ENCODE results near the gene CDCP2. TPM values are rescaled to one million over a fixed set of nuclear protein-coding genes. Genes with fewer than 3 reads are reported as not detected.

CDCP2 gene
- total RNA-seq, 1 experiment from 2014 or later, result not detected

DNA sequence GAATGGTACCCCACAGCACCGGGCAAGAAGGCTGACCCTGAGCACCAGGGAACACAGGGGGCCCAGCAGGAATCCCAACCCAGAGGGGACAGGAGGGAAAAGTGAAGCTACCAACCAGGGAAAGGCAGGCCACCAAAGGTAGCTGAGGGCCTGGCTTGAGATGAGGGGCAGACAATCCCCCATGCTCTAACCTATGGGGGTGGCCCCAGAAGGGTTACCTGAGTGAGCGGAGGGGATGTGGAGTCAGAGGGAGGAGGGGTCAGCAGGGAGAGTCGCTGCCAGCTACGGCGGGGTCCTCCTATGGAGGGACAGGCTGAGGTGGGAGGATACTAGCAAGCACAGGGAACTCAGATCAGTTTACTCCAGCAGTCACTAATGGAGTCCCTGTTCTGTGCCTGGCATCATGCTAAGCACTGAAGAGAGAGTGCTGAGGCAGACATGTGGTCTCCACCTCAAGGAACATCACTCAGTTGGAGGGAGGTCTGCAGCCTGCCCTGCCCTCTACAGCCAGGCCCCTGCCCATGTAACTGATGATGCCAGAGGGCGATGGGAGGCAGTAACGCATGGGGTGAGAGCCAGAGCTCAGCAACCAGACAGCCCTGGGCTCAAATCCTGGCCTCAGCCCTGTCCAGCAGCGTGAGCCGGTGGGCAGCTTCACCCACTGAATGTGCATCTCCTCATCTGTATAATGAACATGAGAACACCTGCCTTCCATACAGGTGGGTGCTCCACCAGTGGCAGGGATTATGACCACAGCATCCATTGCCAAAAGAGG lies 25.7 kb upstream of the CDCP2 start:
- BruUV-seq (replicated peaks), result no TSS peak
- no peaks in the 10 kb centered on the region for H3K27me3 ChIP-seq (ENCODE audit: control insufficient read depth, insufficient read depth, low read length)
- DNase-seq (ENCODE audit: low read depth, low spot score) (no peak), ATAC-seq (no peak)
- TF ChIP-seq TCF7L2 (IDR thresholded peaks at IDR 0.05; ENCODE audit: low read depth, low read length) (no peak), SIN3A (IDR thresholded peaks at IDR 0.05; ENCODE audit: borderline replicate concordance, insufficient read depth, low read depth, low read length) (no peak), POLR2AphosphoS5 (IDR thresholded peaks at IDR 0.05; ENCODE audit: low read depth, low read length) (no peak)
- TF ChIP-seq, protein P1, sequence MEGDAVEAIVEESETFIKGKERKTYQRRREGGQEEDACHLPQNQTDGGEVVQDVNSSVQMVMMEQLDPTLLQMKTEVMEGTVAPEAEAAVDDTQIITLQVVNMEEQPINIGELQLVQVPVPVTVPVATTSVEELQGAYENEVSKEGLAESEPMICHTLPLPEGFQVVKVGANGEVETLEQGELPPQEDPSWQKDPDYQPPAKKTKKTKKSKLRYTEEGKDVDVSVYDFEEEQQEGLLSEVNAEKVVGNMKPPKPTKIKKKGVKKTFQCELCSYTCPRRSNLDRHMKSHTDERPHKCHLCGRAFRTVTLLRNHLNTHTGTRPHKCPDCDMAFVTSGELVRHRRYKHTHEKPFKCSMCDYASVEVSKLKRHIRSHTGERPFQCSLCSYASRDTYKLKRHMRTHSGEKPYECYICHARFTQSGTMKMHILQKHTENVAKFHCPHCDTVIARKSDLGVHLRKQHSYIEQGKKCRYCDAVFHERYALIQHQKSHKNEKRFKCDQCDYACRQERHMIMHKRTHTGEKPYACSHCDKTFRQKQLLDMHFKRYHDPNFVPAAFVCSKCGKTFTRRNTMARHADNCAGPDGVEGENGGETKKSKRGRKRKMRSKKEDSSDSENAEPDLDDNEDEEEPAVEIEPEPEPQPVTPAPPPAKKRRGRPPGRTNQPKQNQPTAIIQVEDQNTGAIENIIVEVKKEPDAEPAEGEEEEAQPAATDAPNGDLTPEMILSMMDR (IDR thresholded peaks at IDR 0.05), result no peak
- TF ChIP-seq, protein P2, sequence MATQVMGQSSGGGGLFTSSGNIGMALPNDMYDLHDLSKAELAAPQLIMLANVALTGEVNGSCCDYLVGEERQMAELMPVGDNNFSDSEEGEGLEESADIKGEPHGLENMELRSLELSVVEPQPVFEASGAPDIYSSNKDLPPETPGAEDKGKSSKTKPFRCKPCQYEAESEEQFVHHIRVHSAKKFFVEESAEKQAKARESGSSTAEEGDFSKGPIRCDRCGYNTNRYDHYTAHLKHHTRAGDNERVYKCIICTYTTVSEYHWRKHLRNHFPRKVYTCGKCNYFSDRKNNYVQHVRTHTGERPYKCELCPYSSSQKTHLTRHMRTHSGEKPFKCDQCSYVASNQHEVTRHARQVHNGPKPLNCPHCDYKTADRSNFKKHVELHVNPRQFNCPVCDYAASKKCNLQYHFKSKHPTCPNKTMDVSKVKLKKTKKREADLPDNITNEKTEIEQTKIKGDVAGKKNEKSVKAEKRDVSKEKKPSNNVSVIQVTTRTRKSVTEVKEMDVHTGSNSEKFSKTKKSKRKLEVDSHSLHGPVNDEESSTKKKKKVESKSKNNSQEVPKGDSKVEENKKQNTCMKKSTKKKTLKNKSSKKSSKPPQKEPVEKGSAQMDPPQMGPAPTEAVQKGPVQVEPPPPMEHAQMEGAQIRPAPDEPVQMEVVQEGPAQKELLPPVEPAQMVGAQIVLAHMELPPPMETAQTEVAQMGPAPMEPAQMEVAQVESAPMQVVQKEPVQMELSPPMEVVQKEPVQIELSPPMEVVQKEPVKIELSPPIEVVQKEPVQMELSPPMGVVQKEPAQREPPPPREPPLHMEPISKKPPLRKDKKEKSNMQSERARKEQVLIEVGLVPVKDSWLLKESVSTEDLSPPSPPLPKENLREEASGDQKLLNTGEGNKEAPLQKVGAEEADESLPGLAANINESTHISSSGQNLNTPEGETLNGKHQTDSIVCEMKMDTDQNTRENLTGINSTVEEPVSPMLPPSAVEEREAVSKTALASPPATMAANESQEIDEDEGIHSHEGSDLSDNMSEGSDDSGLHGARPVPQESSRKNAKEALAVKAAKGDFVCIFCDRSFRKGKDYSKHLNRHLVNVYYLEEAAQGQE (IDR thresholded peaks at IDR 0.05; ENCODE audit: insufficient read depth in 1 of 2, low read depth in 2 of 2, low read length in 1 of 2), result no peak
- in situ Hi-C loops (cut with HindIII; ENCODE audit: low pct_unique_long_range_greater_than_20kb, low sequenced_read_pairs), result no loop called here
- POLR2A ChIA-PET, result no interaction called here
- H3K27ac ChIP-seq (ENCODE audit: low read length), result no peak overlapping the region
- no peaks in the 10 kb centered on the region for H3K36me3 ChIP-seq (ENCODE audit: control insufficient read depth, insufficient read depth, low read length)
- H3K9me3 ChIP-seq (ENCODE audit: control insufficient read depth, insufficient read depth, low read depth, low read length), result no peaks in the 10 kb centered on the region
- H3K4me3 ChIP-seq (ENCODE audit: low read depth in 2 of 2, low read length in 2 of 2), result no peak overlapping the region
- no peaks in the 10 kb centered on the region for H3K4me1 ChIP-seq (ENCODE audit: control insufficient read depth, insufficient read depth, low read length)
- CTCF ChIA-PET, result no interaction called here
- intact Hi-C loops (cut with micrococcal nuclease; ENCODE audit: unreplicated experiment), result no loop called here

DNA sequence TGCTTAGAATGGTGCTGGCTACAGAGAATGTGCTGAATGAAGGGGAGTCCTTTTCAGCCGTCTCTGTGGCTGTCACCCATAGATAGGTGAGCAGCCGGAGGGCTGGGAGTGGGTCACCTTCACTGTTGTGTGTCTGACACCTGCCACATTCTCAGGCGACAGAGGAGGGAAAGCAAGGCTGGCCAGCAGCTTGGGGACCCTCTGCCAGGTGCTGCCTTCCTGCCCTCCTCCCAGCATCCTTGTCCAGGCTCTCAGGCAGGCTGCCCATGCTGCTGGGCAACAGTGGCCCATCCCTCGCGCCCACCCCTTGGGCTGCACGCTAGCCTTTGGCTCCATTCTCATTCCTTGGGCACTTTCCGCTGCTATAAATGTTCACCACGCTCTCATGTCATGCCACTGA lies 24.9 kb upstream of the CDCP2 start:
- BruUV-seq (replicated peaks), result no TSS peak
- H3K9me3 ChIP-seq (ENCODE audit: control insufficient read depth, insufficient read depth, low read depth, low read length), result no peaks in the 10 kb centered on the region
- ATAC-seq (no peak), DNase-seq (ENCODE audit: low read depth, low spot score) (no peak)
- no peaks in the 10 kb centered on the region for H3K36me3 ChIP-seq (ENCODE audit: control insufficient read depth, insufficient read depth, low read length)
- H3K4me3 ChIP-seq (ENCODE audit: low read depth in 2 of 2, low read length in 2 of 2), result no peak overlapping the region
- intact Hi-C loops (cut with micrococcal nuclease; ENCODE audit: unreplicated experiment), result no loop called here
- ChIA-PET POLR2A (no interaction called here), CTCF (no interaction called here)
- TF ChIP-seq SIN3A (IDR thresholded peaks at IDR 0.05; ENCODE audit: borderline replicate concordance, insufficient read depth, low read depth, low read length) (no peak), TCF7L2 (IDR thresholded peaks at IDR 0.05; ENCODE audit: low read depth, low read length) (no peak), POLR2AphosphoS5 (IDR thresholded peaks at IDR 0.05; ENCODE audit: low read depth, low read length) (no peak)
- TF ChIP-seq, protein P2 (IDR thresholded peaks at IDR 0.05; ENCODE audit: insufficient read depth in 1 of 2, low read depth in 2 of 2, low read length in 1 of 2), result no peak
- TF ChIP-seq, protein P1 (IDR thresholded peaks at IDR 0.05), result no peak
- no peak overlapping the region for H3K27ac ChIP-seq (ENCODE audit: low read length)
- no peaks in the 10 kb centered on the region for H3K4me1 ChIP-seq (ENCODE audit: control insufficient read depth, insufficient read depth, low read length)
- no peaks in the 10 kb centered on the region for H3K27me3 ChIP-seq (ENCODE audit: control insufficient read depth, insufficient read depth, low read length)
- in situ Hi-C loops (cut with HindIII; ENCODE audit: low pct_unique_long_range_greater_than_20kb, low sequenced_read_pairs), result no loop called here
